Measurements from ENCODE around the gene RAB33B.
"Not testable (repeated sequence)": the region's sequence is repeated elsewhere in the genome, so short reads cannot be mapped to it uniquely, and the experiment has no call there.

The RAB33B gene

GRCh38 chr4:139454111-139455045 is at the start of gene RAB33B:
Gene RAB33B, plus strand, starts transcription at chr4:139454121. Its CDS starts 75 bp downstream, at chr4:139454196.
- DNase-seq = no peak

GRCh38 chr4:139410312-139410711 is 43.6 kb upstream of the RAB33B start:
- DNase-seq = no peak

GRCh38 chr4:139414671-139415210 is 39.2 kb upstream of the RAB33B start:
- DNase-seq = not testable (repeated sequence)

- no peak for DNase-seq
Measured at GRCh38 chr4:139416073-139416673, 37.7 kb upstream of the RAB33B start.

- no peak for DNase-seq
Measured at GRCh38 chr4:139419388-139419914, 34.5 kb upstream of the RAB33B start.

GRCh38 chr4:139420652-139421051 is 33.3 kb upstream of the RAB33B start:
- no peak for DNase-seq

GRCh38 chr4:139436122-139436521 is 17.8 kb upstream of the RAB33B start:
- no peak for DNase-seq

GRCh38 chr4:139438141-139438540 is 15.8 kb upstream of the RAB33B start:
- no peak for DNase-seq

- no peak for DNase-seq
Measured at GRCh38 chr4:139441029-139441428, 12.9 kb upstream of the RAB33B start.

- no peak for DNase-seq
Measured at GRCh38 chr4:139443661-139444060, 10.3 kb upstream of the RAB33B start.

- not testable (repeated sequence) for DNase-seq
Measured at GRCh38 chr4:139444881-139445280, 9.0 kb upstream of the RAB33B start.

GRCh38 chr4:139447078-139447477 is 6.8 kb upstream of the RAB33B start:
- DNase-seq = not testable (repeated sequence)

GRCh38 chr4:139450586-139450985 is 3.3 kb upstream of the RAB33B start:
- no peak for DNase-seq

GRCh38 chr4:139451997-139452396 is 1.9 kb upstream of the RAB33B start:
- no peak for DNase-seq

GRCh38 chr4:139453041-139453370 is 915 bp upstream of the RAB33B start:
- peak; percentile 51 for DNase-seq

- peak; percentile 96 for DNase-seq
Measured at GRCh38 chr4:139453371-139454110, 380 bp upstream of the RAB33B start.

- DNase-seq = no peak
Measured at GRCh38 chr4:139455126-139455538, 1.2 kb downstream of the RAB33B start.

- DNase-seq = no peak
Measured at GRCh38 chr4:139457318-139457717, 3.4 kb downstream of the RAB33B start.

- DNase-seq = no peak
Measured at GRCh38 chr4:139458543-139458942, 4.6 kb downstream of the RAB33B start.

GRCh38 chr4:139458999-139459398 is 5.1 kb downstream of the RAB33B start:
- no peak for DNase-seq

GRCh38 chr4:139460565-139460964 is 6.6 kb downstream of the RAB33B start:
- no peak for DNase-seq

- DNase-seq = no peak
Measured at GRCh38 chr4:139461022-139461628, 7.2 kb downstream of the RAB33B start.

GRCh38 chr4:139464512-139464911 is 10.6 kb downstream of the RAB33B start:
- DNase-seq = not testable (repeated sequence)

Data from NCI-H1092 (cell line).